Left ventricle myocardium superior (tissue), 1 donor: ENCODE results near the gene SORCS2. TPM values are rescaled to one million over a fixed set of nuclear protein-coding genes. Genes with fewer than 3 reads are reported as not detected.

ENCODE experiments used
- ATAC-seq: fragments of 200-7000 bp; cut with Tn5 transposase; one replicate; pipeline ENCODE4 v1.9.1; 2020; ENCODE audit warnings: mild to moderate bottlenecking, moderate library complexity
- DNase-seq: peaks from one replicate; pipeline ENCODE4 v3.0.0-alpha.2; 2020
- intact Hi-C: fragments of 100-400 bp; cut with micrococcal nuclease; formaldehyde crosslinking; loops from one replicate; pipeline ENCODE4 v1.11.0; 2022
- total RNA-seq: library from RNA; stranded (reverse); fragmentation: NEBNext Ultra II Directional; extraction: Animal tissue kit (Norgen Biotek cat#: 25700); gene quantifications from one replicate; pipeline ENCODE4 v1.2.1, GENCODE V29; 2021
- donor health status: DM: no; HTN: yes; CAD: no; lungs with severe emphysema.

SORCS2 gene
- total RNA-seq, 1 donor from 2014 or later, result 1.5 TPM

DNA sequence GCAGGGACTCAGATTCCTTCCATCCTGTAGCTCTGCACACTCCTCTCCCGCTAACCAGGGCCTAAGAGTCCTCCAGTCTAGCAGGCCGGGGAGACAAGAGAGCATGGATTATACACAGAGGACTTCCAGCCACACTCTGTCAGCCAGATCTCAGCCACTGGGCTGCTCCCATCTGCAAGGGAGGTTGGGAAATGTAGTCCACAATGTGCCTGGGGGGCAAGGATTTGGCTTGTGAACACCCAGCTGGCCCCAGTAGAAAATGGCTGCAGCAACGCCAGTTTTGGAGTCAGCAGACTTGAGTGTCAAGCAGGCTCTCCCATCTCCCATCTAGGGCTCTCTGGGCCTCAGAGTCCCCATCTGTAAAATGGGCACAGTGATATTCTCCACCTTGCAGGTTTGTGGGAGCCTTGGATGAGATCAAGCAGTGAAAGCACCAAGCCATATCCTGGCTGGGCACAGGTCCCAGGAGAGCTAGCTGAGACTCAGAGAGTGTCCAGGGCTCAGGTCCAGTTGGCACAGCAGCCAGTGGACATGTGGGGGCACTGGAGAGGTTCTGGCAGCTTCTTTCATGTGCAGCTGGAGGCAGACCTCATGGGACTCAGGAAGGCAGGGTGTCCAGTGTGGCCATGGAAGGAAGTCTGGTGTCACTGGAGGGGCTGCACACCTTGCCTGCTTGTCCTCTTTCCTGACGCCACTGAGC lies 227.8 kb downstream of the SORCS2 start:
- DNase-seq (no peak), ATAC-seq (no peak)
- intact Hi-C loops, result no loop called here

GRCh38 chr4:7420661-7421040 lies 228.3 kb downstream of the SORCS2 start:
- DNase-seq (no peak), ATAC-seq (no peak)
- intact Hi-C loops, result no loop called here

DNA sequence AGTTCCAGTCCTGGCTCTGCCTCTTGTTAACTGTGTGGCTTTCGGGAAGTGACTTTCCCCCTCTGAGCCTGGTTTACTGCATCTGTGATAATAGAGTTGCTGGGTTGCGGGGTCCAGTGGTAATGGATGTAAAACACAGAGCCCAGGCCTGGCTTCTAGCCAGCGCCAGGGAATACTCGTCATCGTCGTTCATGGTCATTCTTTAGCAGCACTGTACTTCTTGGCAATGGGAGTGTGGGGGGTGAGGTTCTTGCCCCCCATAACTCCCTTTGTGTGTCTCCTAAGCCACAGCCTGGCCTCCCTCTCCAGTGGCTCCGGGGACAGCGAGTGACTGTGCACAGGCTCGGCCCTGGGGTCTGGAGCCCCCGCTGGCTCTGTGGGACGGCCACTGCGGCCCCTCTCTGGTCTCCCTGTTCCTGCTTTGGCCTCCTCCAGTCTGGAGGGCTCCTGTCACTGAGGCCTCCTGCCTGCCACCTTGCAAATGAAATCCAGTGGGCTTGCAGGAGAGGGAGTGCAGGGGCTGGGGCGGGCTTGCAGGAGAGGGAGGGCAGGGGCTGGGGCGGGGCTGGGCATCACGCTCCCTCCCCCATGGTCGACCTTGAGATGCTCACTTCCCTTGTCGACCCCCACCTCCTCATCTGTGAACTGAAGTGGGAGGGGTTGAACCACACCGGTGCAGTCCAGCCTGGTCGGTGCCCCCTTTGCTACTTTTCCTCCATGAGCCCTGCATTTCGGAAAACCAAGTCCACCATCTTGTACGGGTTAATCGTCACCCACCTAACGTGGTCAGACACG lies 229.2 kb downstream of the SORCS2 start:
- intact Hi-C loops, result no loop called here
- DNase-seq (no peak), ATAC-seq (no peak)

DNA sequence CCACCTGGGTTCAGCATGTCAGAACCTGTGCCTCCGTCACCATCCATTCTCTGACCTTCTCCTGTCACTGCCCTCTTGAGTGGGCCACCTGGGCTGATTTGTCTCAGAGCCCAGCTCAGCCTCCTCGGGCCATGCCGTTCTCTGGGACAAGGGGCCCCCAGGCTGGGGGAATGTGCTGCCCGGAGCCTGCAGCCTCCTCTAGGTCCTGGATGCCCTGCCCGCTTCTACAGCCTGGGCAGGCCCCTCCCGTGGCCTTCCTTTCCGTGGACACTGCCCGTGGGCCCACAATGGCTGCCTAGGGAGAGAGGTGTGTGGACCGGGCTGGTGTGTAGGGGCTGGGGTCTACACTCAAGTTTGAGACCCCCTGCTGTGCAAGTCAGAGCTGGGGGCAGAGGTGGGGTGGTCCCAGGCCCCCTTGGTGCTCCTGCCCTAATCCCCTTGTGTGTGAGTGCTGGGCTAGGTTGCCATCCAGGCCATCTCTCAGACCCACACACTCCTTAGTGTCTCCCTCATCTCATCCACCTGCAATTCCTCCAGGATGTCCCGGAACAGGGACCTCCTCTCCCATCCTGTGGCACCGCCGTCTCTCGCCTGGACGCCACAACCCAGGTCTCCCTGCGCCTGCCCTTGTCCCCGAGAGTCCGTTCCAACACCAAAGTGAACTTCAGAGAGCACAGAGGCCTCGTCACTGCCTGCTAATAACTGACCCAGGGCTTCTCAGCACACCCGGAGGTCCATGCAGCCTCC lies 230.0 kb downstream of the SORCS2 start:
- ATAC-seq (no peak), DNase-seq (no peak)
- intact Hi-C loops, result no loop called here

DNA sequence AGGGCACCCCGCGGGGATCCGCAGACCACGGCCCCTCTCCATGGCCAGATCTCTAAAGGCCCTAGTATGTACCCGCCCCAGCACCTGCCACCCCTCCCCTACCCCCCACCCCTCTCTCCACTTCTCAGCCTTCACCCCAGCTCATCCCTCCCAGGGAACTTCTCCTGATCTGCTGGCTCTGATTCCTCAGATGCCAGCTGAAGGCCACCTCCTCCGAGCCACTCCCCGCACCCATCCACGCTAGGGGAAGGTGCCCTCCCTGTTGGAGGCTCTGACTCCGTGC lies 230.5 kb downstream of the SORCS2 start:
- intact Hi-C loops, result no loop called here
- DNase-seq (no peak), ATAC-seq (no peak)

GRCh38 chr4:7423391-7423790 lies 231.1 kb downstream of the SORCS2 start:
- intact Hi-C loops, result no loop called here
- no peak for DNase-seq
- ATAC-seq, result no peak

DNA sequence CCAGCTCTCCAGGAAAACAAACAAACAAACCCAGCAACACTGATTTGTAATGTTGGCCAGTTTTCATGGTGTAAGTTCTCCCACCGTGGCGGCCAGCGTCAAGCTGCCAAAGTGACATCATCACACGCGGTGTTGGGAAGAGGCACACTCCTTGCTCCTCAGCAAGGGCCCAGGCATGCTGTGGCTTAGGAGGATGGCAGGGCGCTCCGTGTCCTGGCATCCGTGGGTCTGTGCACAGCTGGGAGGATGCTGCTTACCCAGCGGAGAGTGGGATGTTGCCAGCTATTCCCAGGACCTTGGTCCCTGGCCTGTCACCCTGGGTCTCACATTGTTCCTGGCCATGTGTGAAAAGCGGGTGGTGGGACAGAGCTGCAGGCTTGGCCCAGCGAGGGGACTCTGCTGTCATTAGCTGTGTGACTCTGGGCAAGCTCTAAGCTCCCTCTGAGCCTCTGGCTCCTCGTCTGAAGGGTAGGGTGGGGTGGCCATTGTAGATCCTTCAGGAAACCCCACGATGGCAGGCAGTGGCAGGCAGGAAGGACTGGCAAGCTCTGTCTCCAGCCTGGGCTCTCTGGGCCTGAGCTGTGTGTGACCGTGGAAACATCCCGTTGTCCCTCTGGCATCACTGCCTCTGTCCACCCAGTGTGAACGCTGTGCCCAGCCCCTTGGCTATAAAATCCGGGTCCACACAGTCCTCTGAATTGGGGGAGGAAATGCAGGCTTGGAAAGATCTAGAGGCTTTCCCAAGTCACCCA lies 231.6 kb downstream of the SORCS2 start:
- intact Hi-C loops, result no loop called here
- ATAC-seq (no peak), DNase-seq (no peak)

DNA sequence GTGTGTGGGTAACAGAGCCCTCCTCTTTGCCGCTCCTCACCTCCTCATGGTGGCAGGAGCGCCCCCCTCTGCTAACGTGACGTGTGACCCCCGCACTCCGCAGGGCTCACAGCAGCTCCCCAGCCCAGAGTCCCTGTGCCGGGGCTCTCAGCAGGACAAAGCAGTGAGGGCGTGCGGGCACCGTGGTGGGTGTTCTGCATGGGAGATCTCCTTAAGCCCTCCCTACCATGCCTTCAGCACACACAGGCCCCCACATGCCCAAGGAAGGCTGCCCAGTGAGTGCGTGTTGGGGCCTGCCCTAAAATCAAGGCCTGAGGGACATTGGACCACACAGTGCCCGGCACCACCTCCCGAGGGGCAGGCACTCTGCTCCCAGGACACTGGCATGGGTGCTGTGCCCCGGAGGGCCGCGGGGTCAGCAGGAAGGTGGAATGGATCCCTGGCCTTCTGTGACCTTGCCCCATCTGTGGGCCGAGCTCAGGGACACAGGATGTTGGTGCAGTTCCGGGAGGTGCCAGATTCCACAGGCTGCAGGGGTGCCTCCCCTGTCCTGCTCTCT lies 232.3 kb downstream of the SORCS2 start:
- intact Hi-C loops, result no loop called here
- no peak for DNase-seq
- no peak for ATAC-seq

- no peak for DNase-seq
- intact Hi-C loops, result no loop called here
- ATAC-seq, result no peak
These were observed 232.8 kb downstream of the SORCS2 start for GRCh38 chr4:7425124-7425523.

DNA sequence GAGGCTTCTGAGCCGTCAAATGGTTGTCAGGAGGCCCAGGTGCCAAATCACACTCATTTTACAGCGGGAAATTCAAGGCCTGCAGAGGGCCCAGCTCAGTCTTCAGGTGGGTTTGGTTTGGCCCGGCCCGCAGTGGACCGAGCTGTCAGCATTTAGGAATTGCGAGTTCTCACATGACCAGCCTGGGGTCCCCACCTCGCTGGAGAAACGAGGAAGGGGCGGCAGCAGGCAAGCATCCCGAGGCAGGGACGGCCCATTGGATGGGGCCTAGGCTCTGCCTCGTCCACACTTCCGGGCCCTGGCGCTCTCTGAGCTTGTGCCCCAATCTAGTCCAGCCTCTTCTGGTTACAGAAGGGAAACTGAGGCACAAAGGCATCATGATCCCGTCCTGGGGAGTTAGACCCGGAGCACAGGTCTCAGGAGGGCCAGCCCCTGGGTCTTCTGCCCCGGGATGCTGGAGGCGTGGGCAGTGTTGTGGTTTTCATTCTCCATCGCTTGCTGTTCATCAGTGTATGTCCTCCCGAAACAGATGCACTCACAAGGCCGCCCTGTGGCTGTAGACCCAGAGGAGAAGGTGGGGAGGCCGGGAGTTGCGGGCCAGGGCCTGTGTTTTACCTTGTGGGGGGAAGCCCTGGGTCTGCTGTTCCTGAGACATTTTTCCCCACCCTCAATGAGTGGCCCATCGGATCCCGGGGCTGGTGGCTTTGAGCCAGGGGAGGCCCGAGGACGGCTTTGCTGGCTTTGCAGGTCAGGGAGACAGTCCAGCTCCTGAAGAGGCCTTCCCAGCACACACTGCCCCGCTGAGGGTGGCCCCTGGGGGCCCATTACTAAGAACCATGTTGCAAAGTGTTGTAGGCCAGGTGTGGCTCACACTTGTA lies 233.5 kb downstream of the SORCS2 start:
- intact Hi-C loops, result no loop called here
- DNase-seq (no peak), ATAC-seq (no peak)

GRCh38 chr4:7426525-7427171 lies 234.3 kb downstream of the SORCS2 start:
- DNase-seq, result no peak
- ATAC-seq, result no peak
- intact Hi-C loops, result no loop called here

DNA sequence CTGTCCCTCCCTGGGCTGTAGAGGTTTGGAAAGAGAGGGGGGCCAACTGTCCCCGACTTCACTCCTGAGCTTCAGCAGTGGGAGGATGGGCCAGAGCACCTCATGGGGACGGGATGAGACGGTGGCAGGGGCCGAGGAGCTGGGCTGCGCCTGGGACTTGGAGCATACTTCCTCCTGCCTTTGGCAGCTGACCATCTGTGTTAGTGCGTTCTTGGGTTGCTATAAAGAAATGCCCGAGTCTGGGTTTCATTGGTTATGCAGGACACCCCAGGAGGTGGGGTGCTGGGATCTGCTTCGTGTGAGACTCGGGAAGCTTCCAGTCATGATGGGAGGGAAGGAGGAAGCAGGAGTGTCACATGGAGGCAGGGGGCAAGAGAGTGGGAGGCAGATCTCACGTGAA lies 235.0 kb downstream of the SORCS2 start:
- intact Hi-C loops, result no loop called here
- ATAC-seq, result no peak
- no peak for DNase-seq

DNA sequence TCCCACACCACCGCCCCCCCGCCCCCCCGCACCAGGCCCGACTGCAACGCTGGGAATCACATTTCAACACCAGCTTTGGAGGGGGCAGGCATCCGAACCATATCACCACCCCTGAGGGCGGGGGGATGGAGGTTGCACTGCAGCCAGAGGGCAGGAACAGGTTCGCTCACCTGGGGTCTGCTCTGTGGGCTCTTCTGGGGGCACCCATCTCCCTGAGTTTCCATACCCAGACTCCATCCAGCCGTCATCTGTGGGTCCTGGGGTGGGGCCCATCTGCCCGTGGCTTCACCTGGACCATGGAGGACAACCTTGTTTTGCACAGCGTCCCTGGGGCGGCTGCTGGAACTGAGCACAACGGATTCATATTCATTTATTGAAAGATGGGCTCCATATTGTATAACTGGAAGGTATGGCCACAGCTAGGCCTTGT lies 235.5 kb downstream of the SORCS2 start:
- ATAC-seq (no peak), DNase-seq (no peak)
- intact Hi-C loops, result no loop called here

DNA sequence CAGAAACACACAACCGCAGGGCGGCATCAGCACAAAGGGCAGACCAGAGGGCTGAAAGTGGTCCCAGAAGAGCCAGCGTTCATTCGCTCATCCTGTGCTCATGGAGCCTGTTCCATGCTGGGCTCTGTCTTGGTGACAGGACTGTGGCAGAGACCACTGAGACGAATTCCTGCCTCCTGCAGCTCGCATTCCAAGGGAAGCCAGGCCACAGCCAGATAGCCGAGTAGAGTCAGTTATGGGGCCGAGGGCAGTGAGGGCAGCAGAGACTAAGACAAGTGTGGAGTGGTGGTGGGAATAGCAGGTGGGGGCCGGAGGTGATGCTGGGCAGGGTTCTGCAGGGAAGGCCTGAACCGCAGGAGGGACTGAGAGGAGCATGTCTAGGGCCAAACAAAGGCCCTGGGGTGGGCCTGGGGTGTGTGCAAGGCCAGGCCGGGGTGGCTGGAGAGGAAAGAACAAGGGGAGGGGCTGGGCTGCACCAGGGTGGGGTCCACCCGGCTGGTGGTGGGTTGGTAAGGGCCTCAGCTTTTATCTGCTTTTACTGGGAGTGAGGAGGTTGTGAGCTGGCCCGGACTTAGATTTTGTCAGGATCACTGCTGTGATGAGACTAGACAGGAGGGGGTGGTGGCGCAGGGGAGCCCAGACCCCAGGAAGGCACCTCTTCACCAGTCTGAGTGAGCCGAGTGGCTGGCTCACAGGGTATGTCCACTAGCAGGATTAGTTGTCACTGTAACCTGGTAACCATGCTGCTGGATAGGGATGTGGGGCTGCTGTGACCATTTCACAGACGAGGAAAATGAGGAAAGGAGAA lies 236.1 kb downstream of the SORCS2 start:
- DNase-seq, result no peak
- intact Hi-C loops, result no loop called here
- no peak for ATAC-seq

GRCh38 chr4:7429069-7429416 lies 236.7 kb downstream of the SORCS2 start:
- intact Hi-C loops, result no loop called here

DNA sequence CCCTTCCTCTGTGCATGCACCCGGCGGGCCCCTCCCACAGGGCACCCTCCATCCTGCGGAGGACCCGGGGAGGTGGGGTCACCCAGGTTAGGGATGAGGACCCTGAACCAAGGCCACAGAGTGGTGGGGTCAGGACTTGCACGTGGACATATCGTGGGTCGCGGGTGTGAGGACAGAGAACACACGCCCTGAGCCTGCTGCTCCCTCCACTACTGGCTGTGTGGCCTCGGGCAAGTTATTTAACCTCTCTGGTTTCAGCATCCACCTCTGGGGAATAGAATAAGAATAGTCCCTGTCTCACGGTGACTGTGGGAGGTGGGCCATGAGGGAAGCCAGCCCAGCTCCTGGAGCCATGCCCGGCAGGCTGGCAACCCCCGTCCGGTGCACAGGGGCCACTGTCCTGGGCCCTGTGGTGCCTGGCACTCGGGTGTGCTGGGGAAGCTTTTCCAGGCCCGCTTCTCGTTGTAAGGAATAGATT lies 237.3 kb downstream of the SORCS2 start:
- ATAC-seq, result no peak
- intact Hi-C loops, result no loop called here
- no peak for DNase-seq

More at GRCh38 chr4:7429069-7429416, 236.7 kb downstream of the SORCS2 start:
- no peak for DNase-seq
- ATAC-seq, result no peak

DNA sequence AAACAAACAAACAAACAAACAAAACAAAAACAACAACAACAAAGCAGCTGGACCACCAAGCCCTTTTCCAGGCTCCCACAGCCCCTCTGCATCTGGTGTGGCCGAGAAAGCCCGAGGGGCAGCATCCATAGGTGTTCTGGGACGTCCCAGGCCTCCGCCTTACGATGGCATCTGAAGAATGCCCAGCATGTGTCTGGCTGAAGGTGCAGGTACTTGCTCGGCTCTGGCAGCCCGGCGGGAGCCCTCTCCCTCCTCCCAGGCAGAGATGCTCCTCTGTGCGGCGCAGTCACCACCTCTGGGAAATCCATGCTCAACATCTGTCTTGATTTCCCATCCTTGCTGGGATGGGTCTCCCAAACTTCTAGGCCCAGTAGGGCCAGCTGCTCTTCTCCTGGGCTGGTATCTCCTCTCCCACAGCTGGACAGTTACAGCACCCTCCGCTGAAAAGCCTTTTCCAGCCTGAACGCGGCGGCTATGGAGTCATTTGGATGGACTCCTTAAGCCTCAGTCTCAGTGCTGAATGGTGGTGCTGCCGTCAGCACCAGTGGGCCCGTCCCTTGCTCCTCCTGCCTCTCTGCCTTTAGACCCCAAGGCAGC lies 238.1 kb downstream of the SORCS2 start:
- ATAC-seq (no peak), DNase-seq (no peak)
- intact Hi-C loops, result no loop called here
